Measurements from ENCODE around the gene SLC17A4. TPM values are rescaled to one million over a fixed set of nuclear protein-coding genes. Genes with fewer than 3 reads are reported as not detected.

The SLC17A4 gene, protein sequence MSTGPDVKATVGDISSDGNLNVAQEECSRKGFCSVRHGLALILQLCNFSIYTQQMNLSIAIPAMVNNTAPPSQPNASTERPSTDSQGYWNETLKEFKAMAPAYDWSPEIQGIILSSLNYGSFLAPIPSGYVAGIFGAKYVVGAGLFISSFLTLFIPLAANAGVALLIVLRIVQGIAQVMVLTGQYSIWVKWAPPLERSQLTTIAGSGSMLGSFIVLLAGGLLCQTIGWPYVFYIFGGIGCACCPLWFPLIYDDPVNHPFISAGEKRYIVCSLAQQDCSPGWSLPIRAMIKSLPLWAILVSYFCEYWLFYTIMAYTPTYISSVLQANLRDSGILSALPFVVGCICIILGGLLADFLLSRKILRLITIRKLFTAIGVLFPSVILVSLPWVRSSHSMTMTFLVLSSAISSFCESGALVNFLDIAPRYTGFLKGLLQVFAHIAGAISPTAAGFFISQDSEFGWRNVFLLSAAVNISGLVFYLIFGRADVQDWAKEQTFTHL
- total RNA-seq (2021) (not detected in 2 replicates), Bru-seq, nascent RNA (not detected), BruChase-seq, experiment 1, labeled RNA remaining after a 2-hour chase (not detected), BruChase-seq, experiment 2, labeled RNA remaining after a 6-hour chase (not detected)
- long read RNA-seq, result 0 reads

DNA sequence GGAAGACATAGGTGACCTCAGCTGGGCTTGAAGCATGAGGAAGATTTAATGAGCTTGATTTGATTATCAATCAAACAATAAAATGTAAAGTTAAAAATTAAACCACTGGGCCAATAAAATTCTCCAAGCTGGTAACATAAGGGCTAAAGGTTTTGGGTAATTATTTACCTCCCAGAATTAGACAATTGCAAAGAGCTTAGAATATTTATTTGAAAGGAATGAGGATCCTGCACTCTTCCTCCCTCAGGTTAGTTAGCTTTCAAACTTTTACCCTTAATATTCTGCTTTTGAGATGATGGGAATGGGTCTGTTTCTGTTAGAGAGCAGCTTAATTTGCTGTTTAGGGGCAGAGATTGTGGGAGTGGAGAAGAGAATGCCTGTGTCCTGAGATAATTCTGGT is at the start of gene SLC17A4:
TSS of gene SLC17A4 (plus strand) at position 208 of the 400 bp plus-strand sequence. CDS start 7,221 bp downstream, outside the sequence.
- Histone ChIP-seq H3K9me3 (ENCODE audit: low read depth, low read length, poor library complexity, severe bottlenecking) (no peaks in the 10 kb centered on the region), H3K4me3 (ENCODE audit: low read depth, low read length, poor library complexity, severe bottlenecking) (no peak within 1 kb of the TSS), H3K4me1 (ENCODE audit: insufficient read depth, low read length, poor library complexity, severe bottlenecking) (no peaks in the 10 kb centered on the region), H3K27ac (ENCODE audit: low read depth, low read length, poor library complexity, severe bottlenecking) (no peak within 1 kb of the TSS), H3K36me3 (ENCODE audit: insufficient read depth, low read length, poor library complexity, severe bottlenecking) (no peaks in the 10 kb centered on the region), H3K27me3 (replicated peaks; ENCODE audit: insufficient read depth, low read depth, low read length, poor library complexity) (no peaks in the 10 kb centered on the region)
- no peak for TF ChIP-seq CTCF (conservative IDR thresholded peaks at IDR 0.05; ENCODE audit: low read depth, low read length)
- no peak for TF ChIP-seq EZH2 (IDR thresholded peaks at IDR 0.05; ENCODE audit: borderline replicate concordance, low read depth, low read length, poor library complexity, severe bottlenecking)
- no TSS peak for BruUV-seq (replicated peaks)
- ChIA-PET POLR2A (ENCODE audit: low non-redundant PET) (no interaction called here), CTCF (no interaction called here)
- intact Hi-C loops (cut with micrococcal nuclease; ENCODE audit: unreplicated experiment), result no loop called here
- no peak for DNase-seq (ENCODE audit: low spot score)

DNA sequence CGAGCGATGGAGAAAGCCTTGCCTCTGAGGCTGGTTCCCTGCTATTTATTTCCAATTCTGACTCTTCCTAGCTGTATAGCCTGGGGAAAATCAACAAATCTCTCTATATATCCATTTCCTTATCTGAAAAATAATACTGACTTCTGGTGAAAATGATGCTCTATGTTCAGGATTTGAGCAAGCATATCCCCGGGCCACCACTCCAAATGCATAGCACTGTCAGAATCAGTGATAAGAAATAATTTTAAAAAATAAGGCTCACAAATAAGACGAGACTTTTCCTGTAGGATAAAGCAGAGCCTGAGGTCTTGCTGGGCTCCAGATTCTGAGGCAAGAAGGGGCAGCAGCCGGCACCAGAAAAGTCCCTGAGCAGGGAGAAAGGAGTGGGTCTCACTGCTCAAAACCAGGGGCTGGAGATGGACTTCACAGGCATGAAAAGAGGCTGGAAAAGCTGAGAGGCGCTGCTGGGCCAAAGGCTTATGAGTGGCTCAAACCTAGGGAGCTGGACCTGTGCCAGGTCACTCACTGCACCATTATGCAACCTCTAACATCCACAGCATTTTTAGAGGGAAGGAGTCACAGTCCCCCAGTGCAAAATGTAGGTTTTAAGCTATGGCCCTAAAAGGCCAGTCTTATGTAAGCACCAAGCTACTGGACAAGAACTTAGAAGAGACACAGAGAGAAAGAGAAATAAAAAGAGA is 48.1 kb upstream of the SLC17A4 start:
- H3K27ac ChIP-seq (ENCODE audit: low read depth, low read length, poor library complexity, severe bottlenecking), result no peak overlapping the region
- H3K27me3 ChIP-seq (replicated peaks; ENCODE audit: insufficient read depth, low read depth, low read length, poor library complexity), result peaks cover 3% of the 10 kb centered on the region
- no TSS peak for BruUV-seq (replicated peaks)
- no peak for DNase-seq (ENCODE audit: low spot score)
- no peak overlapping the region for H3K4me3 ChIP-seq (ENCODE audit: low read depth, low read length, poor library complexity, severe bottlenecking)
- no peaks in the 10 kb centered on the region for H3K9me3 ChIP-seq (ENCODE audit: low read depth, low read length, poor library complexity, severe bottlenecking)
- ChIA-PET CTCF (interaction anchor here (0.5 to 1.2 kb wide), 2 partner anchors 12 to 15 kb away, joined by 3 read pairs; no protein-coding TSS in a partner anchor), POLR2A (ENCODE audit: low non-redundant PET) (no interaction called here)
- no peaks in the 10 kb centered on the region for H3K36me3 ChIP-seq (ENCODE audit: insufficient read depth, low read length, poor library complexity, severe bottlenecking)
- intact Hi-C loops (cut with micrococcal nuclease; ENCODE audit: unreplicated experiment), result no loop called here
- TF ChIP-seq EZH2 (IDR thresholded peaks at IDR 0.05; ENCODE audit: borderline replicate concordance, low read depth, low read length, poor library complexity, severe bottlenecking) (no peak), CTCF (conservative IDR thresholded peaks at IDR 0.05; ENCODE audit: low read depth, low read length) (no peak)
- no peaks in the 10 kb centered on the region for H3K4me1 ChIP-seq (ENCODE audit: insufficient read depth, low read length, poor library complexity, severe bottlenecking)

- H3K9me3 ChIP-seq (ENCODE audit: low read depth, low read length, poor library complexity, severe bottlenecking), result no peaks in the 10 kb centered on the region
- H3K4me3 ChIP-seq (ENCODE audit: low read depth, low read length, poor library complexity, severe bottlenecking), result no peak overlapping the region
- no peak overlapping the region for H3K27ac ChIP-seq (ENCODE audit: low read depth, low read length, poor library complexity, severe bottlenecking)
- H3K4me1 ChIP-seq (ENCODE audit: insufficient read depth, low read length, poor library complexity, severe bottlenecking), result peaks cover 10% of the 10 kb centered on the region
- no peaks in the 10 kb centered on the region for H3K27me3 ChIP-seq (replicated peaks; ENCODE audit: insufficient read depth, low read depth, low read length, poor library complexity)
- POLR2A ChIA-PET (ENCODE audit: low non-redundant PET), result no interaction called here
- H3K36me3 ChIP-seq (ENCODE audit: insufficient read depth, low read length, poor library complexity, severe bottlenecking), result no peaks in the 10 kb centered on the region
- no TSS peak for BruUV-seq (replicated peaks)
- TF ChIP-seq EZH2 (IDR thresholded peaks at IDR 0.05; ENCODE audit: borderline replicate concordance, low read depth, low read length, poor library complexity, severe bottlenecking) (no peak), CTCF (conservative IDR thresholded peaks at IDR 0.05; ENCODE audit: low read depth, low read length) (no peak)
- CTCF ChIA-PET, result no interaction called here
- intact Hi-C loops (cut with micrococcal nuclease; ENCODE audit: unreplicated experiment), result no loop called here
- DNase-seq (ENCODE audit: low spot score), result no peak
Measured at GRCh38 chr6:25709761-25710160, 44.8 kb upstream of the SLC17A4 start.
